Stomach (tissue), 4 donors: Measurements from ENCODE around the gene KAT7.

Experiments
- POLR2A ChIP-seq, 4 donors: fragments of 450-650 bp; IDR thresholded peaks; one replicate each; pipeline ENCODE4 v1.6.1; 2016; ENCODE audit warnings: antibody characterized with exemption in 4 of 4, control low read depth in 2 of 4, mild to moderate bottlenecking in 1 of 4, moderate library complexity in 1 of 4
- TF ChIP-seq, protein P1 (sequence below), 7 experiments: fragments of 450-650 bp in 4 of 7; fragments of 200-600 bp in 3 of 7; sonication (generic) in 3 of 7; IDR thresholded peaks; one replicate each; pipeline ENCODE4 v1.5.1; 2016 to 2019; ENCODE audit warnings: antibody characterized with exemption in 7 of 7, control low read depth in 2 of 7, mild to moderate bottlenecking in 1 of 7

DNA sequence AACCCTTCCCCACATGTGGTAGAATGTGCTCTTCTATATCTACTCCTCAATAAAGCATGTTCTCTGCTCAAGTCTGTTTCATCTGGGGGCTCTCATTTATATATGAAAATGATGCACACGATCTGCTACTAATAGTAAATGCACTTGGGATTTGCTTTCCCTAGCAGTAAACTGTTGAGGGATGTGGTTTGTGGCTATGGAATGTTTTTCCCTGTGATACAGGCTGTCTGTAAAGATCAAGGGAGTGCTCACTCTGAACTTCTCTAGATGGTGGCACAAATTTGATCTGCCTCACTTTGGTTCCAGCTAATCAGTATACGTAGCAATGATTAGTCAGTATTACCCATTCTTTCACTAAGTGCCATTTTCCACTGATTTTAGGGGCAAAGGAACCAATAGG is 40.5 kb downstream of the KAT7 start:
- TF ChIP-seq, protein P1, sequence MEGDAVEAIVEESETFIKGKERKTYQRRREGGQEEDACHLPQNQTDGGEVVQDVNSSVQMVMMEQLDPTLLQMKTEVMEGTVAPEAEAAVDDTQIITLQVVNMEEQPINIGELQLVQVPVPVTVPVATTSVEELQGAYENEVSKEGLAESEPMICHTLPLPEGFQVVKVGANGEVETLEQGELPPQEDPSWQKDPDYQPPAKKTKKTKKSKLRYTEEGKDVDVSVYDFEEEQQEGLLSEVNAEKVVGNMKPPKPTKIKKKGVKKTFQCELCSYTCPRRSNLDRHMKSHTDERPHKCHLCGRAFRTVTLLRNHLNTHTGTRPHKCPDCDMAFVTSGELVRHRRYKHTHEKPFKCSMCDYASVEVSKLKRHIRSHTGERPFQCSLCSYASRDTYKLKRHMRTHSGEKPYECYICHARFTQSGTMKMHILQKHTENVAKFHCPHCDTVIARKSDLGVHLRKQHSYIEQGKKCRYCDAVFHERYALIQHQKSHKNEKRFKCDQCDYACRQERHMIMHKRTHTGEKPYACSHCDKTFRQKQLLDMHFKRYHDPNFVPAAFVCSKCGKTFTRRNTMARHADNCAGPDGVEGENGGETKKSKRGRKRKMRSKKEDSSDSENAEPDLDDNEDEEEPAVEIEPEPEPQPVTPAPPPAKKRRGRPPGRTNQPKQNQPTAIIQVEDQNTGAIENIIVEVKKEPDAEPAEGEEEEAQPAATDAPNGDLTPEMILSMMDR (IDR thresholded peaks at IDR 0.05): no peak
- TF ChIP-seq POLR2A (IDR thresholded peaks at IDR 0.05): no peak
